H1 (cell line): ENCODE results near the gene GALNT2. TPM values are rescaled to one million over a fixed set of nuclear protein-coding genes. Genes with fewer than 3 reads are reported as not detected.

ENCODE experiments used
- CHD2 ChIP-seq: IDR thresholded peaks from 2 replicates; pipeline ENCODE4 v1.6.1; 2012; ENCODE audit warnings: low read length, improper control_type of control experiment
- CTCF ChIP-seq, 3 experiments: IDR thresholded peaks; 1 replicate in 2 of 3; 2 replicates in 1 of 3; pipeline versions ENCODE4 v1.5.1 to v1.6.1; 2011; ENCODE audit warnings: low read length in 3 of 3, mild to moderate bottlenecking in 3 of 3, inconsistent platforms in 2 of 3, low read depth in 1 of 3, moderate library complexity in 1 of 3; ENCODE audit not compliant: insufficient read depth in 1 of 3; ENCODE audit errors: control extremely low read depth in 1 of 3
- HDAC6 ChIP-seq: IDR thresholded peaks from one replicate; pipeline ENCODE4 v1.7.1; 2012; ENCODE audit warnings: low read depth, mild to moderate bottlenecking, inconsistent platforms, low read length, moderate library complexity
- KDM4A ChIP-seq: IDR thresholded peaks from one replicate; pipeline ENCODE4 v1.7.1; 2012; ENCODE audit warnings: low read depth, mild to moderate bottlenecking, moderate library complexity, low read length, inconsistent platforms; ENCODE audit not compliant: severe bottlenecking
- POLR2A ChIP-seq, 2 experiments: IDR thresholded peaks; 1 replicate in 1 of 2; 2 replicates in 1 of 2; pipeline ENCODE4 v1.6.1; 2011; ENCODE audit warnings: low read depth in 2 of 2, low read length in 2 of 2, mild to moderate bottlenecking in 2 of 2; ENCODE audit errors: control extremely low read depth in 1 of 2
- RAD21 ChIP-seq, 2 experiments: IDR thresholded peaks in 1 of 2; conservative IDR thresholded peaks in 1 of 2; 2 replicates each; pipeline ENCODE4 v1.6.1; 2011; ENCODE audit warnings: low read depth in 2 of 2, low read length in 2 of 2, improper control_type of control experiment in 1 of 2, inconsistent platforms in 1 of 2, mild to moderate bottlenecking in 1 of 2, moderate library complexity in 1 of 2
- TEAD4 ChIP-seq: IDR thresholded peaks from 2 replicates; pipeline ENCODE4 v1.6.1; 2012; ENCODE audit warnings: low read depth, low read length, inconsistent platforms, mixed read lengths
- polyA plus RNA-seq, 7 experiments: library from polyadenylated mRNA; depleted of rRNA in 3 of 7; stranded (reverse) in 5 of 7; unstranded in 2 of 7; fragments of >200 nt in 5 of 7; fragments of 200-250 nt in 2 of 7; gene quantifications; 1 replicate in 5 of 7; 2 replicates in 1 of 7; 4 replicates in 1 of 7; pipeline versions ENCODE4 v1.2.1 to v1.2.3, GENCODE V29; 2011 to 2013; ENCODE audit warnings: missing spikeins in 2 of 7, mixed read lengths in 2 of 7
- total RNA-seq: library from RNA; stranded (reverse); fragmentation: NEBNext Ultra II Directional; extraction: Animal tissue kit (Norgen Biotek cat#: 25700); gene quantifications from 2 replicates; pipeline ENCODE4 v1.2.1, GENCODE V29; 2021

Gene GALNT2
- total and polyA plus RNA-seq, 2 of the 8 experiments (the other 6 are each of a cell fraction or from before 2014, with no cell fraction given), result 34.5 to 75.3 TPM

GRCh38 chr1:230259621-230260020 lies 192.6 kb downstream of the GALNT2 start (continued):
- no peak for TF ChIP-seq CTCF (IDR thresholded peaks at IDR 0.05; ENCODE audit: control extremely low read depth in 1 of 3, insufficient read depth in 1 of 3, low read depth in 1 of 3, low read length in 3 of 3)
- no peak for TF ChIP-seq POLR2A (IDR thresholded peaks at IDR 0.05; ENCODE audit: control extremely low read depth in 1 of 2, low read depth in 2 of 2, low read length in 2 of 2)
- no peak for TF ChIP-seq CHD2
- TF ChIP-seq HDAC6, result no peak
- TF ChIP-seq TEAD4, result no peak
- no peak for TF ChIP-seq RAD21 (IDR thresholded peaks at IDR 0.05 in 1 of 2, conservative IDR thresholded peaks at IDR 0.05 in 1 of 2; ENCODE audit: low read depth in 2 of 2, low read length in 2 of 2)
- TF ChIP-seq KDM4A, result no peak
